GM21619 (cell line): ENCODE results near the gene MYH13.
"Not testable (repeated sequence)": the region's sequence is repeated elsewhere in the genome, so short reads cannot be mapped to it uniquely, and the experiment has no call there.

Experiments
- ATAC-seq: cut with Tn5 transposase; IDR thresholded peaks from one replicate; pipeline ENCODE4 v1.9.1; 2021; ENCODE audit not compliant: unreplicated experiment

The MYH13 gene

DNA sequence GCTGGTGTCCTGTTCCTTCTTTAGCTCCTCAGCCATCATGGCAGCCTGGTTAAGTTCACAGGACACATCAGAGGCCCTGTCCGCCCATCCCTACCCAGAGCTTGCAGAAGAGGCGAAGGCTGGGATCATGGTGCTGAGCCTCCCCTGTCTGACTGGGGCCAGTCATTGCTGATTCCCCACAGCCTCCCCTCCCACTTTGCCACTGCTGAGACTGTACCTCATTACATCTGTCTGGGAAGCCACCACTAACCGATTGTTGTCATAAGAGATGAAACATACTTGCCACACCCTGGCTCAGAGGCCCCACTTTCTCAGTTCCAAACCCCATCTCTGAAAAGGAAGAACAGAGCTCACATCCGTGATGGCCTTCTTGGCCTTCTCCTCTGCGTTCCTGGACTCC is 66.2 kb downstream of the MYH13 start:
- ATAC-seq = no peak

DNA sequence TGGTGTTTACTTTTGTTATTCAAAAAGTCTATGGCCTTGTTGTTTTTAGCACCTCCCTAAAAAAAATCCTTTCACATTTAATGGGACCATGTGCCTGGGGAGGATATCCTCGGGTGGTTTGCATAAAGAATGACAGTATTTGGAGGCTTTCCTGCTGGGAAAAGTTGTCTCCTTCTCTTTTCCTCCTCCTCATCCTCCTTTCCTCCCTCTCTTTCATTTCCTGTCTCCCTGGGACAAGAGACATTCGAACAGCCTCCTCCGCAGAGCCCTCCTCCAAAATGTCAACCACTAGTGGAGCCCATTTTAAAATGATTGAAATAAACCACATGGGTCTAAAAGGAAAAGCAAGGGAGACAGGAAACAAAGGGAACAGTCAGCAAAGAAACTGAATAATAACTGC is 67.4 kb downstream of the MYH13 start:
- no peak for ATAC-seq

- no peak for ATAC-seq
Measured at GRCh38 chr17:10304758-10305300, 68.0 kb downstream of the MYH13 start.

GRCh38 chr17:10297691-10298090 is 75.1 kb downstream of the MYH13 start:
- ATAC-seq = no peak

- no peak for ATAC-seq
Measured at GRCh38 chr17:10295728-10296343, 77.0 kb downstream of the MYH13 start.

DNA sequence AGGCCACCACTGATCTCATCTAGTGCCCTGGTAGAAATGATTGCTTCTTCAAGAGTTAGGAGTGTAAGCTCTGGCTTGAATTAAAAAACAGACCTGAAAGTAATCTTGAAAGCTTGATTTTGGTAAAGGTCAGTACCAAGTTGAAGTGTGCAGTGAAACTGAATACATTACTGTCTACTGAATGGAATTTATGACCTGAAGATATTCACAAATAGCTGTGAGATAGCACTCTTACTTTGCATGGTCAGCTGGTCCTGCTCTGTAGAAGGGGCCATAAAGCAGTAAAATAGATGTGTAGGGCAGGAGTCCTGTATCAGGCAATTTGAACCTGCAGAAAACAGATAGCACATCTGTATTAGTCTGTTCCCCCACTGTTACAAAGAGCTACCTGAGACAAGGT is 78.6 kb downstream of the MYH13 start:
- peak; percentile 48 for ATAC-seq

GRCh38 chr17:10292057-10292937 is 80.5 kb downstream of the MYH13 start:
- peak; percentile 60 for ATAC-seq

DNA sequence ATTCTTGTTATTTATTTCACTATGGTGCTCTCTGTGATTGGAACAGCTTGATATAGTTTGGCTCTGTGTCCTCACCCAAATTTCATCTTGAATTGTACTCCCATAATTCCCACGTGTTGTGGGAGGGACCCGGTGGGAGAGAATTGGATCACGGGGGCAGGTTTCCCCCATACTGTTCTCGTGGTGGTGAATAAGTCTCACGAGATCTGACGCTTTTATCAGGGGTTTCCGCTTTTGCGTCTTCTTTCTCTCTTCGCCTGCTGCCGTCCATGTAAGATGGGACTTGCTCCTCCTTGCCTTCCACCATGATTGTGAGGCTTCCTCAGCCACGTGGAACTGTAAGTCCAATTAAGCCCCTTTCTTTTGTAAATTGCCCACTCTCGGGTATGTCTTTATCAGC is 81.2 kb downstream of the MYH13 start:
- not testable (repeated sequence) for ATAC-seq

DNA sequence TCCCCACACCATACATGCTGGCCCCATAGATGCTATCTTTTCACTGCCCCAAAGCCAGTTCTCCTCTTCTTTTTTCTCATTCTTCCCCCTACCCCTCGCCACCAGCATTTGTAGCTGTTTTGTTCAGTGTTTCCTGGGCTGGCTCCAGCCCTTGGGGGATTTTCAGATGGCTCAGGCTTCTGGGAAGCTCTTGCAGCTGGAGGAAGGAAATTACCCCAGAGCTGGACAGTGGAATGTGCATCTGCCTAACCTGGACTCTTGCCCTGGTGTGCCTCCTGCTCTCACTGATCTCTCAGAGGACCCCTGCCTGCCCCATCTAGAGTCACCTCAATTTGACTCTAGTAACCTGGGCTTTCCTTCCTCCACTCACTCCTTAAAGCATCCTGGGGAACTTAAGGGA is 82.8 kb downstream of the MYH13 start:
- no peak for ATAC-seq

GRCh38 chr17:10286324-10286723 is 86.5 kb downstream of the MYH13 start:
- no peak for ATAC-seq

DNA sequence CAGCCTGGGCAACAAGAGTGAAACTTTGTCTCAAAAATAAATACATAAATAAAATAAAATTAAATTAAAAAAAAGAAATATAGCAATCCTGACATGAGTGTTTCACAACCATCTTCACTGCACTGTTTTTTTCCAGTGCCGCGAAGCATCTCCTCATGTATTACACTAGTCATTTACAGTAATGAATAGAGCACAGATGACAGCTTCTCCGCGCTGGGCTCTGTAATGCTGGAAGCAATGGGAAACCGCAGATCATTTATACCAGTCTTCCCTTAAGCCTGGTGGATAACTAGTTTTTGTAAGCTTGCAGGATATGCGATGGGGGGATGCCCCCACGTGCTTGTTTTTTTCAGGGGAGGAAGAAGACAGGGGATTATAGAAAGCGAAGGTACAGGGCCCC is 86.9 kb downstream of the MYH13 start:
- no peak for ATAC-seq

DNA sequence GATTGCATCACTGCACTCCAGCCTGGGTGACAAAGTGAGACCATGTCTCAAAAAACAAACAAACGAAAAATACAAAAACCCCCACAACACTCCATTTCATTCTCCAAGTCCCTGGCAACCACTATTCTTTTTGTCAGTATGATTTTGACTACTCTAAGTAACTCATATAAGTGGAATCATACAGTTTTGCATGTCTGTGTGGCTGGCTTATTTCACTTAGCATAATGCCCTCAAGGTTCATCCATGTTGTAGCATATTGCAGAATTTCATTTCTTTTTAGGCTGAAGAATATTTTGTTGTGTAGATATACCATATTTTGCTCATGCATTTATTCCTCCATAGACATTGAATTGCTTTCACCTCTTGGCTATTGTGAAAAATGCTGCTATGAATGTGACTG is 92.7 kb downstream of the MYH13 start:
- no peak for ATAC-seq

- ATAC-seq = no peak
Measured at GRCh38 chr17:10278218-10278617, 94.6 kb downstream of the MYH13 start.

- ATAC-seq = no peak
Measured at GRCh38 chr17:10276436-10276835, 96.4 kb downstream of the MYH13 start.

DNA sequence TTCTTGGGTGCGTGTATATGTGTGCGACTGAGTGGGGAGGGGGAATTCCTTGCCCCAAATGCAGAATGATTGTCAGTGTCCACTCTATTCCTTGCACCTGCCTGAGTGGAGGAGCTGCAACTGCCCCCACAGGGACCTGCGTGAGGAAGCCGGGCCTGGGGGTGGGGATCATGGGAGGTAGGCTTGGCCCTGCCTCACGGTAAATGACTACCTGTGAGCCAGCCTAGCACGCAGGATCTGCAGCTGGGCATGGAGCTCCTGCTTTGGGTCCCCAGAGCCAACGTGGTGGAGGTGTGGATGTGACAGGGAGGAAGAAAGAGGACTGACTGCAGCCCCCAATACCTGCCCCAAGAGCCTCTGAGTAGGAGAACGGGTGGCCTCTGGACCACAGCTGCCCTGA is 97.4 kb downstream of the MYH13 start:
- no peak for ATAC-seq

DNA sequence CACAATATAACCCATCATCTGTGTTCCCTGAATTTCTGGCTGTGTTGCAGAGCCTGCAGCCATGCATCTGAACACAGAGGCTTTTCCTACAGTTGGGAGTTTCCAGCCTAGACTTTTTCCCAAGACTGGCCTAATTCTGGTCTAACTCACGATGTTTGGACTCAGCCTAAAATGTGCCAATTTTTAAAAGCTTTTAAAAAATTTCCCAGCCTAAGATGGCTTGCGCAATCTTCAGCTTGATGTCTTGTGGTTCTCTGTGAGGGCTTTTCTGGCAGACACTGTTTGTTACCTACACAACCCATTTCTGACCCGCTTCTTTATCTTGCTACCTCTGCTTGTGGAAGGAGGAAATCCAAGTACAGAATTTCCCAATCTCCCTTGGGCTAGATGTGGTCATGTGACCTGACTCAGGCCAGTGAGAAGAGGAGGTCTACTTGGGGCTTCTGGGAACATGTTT is 101.7 kb downstream of the MYH13 start:
- ATAC-seq = no peak

DNA sequence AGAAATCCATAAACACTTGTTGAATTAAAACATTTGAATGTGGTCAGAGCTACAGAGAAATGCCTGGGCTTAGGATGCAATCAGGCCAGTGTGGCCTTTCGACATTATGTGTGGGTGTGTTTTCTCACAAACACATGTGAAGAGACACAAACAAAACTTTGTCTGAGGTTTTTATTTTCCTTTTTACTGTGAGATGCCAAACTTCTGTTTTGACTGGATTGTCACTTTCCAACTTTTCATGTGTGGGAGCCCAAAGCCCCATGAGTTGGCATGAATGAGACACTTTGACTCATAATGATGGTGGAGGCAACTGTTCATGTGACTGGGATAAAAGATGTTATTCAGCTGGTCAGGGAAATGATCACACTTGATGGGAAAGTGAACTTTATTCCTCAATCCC is 102.5 kb downstream of the MYH13 start:
- no peak for ATAC-seq

DNA sequence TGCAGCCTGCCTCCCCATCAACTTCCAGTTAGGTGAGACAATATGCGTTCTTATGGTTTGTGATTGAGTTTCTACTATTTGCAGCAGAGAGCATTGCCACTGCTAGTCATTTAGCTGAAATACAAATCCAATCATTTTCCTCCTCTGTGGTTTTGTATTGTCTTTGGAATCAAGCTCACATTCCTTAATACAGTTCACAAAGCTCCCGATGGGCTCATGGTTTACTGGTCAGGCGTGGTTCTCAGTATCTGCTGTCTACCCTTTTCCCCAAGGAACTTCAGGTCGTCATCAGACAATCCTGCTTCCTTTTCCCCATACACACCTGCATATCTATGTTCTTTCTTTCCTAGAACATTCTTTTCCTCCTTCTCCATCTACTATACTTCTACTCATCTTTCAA is 104.8 kb downstream of the MYH13 start:
- no peak for ATAC-seq

GRCh38 chr17:10266296-10266876 is 106.4 kb downstream of the MYH13 start:
- no peak for ATAC-seq

- no peak for ATAC-seq
Measured at GRCh38 chr17:10265100-10265810, 107.6 kb downstream of the MYH13 start.

DNA sequence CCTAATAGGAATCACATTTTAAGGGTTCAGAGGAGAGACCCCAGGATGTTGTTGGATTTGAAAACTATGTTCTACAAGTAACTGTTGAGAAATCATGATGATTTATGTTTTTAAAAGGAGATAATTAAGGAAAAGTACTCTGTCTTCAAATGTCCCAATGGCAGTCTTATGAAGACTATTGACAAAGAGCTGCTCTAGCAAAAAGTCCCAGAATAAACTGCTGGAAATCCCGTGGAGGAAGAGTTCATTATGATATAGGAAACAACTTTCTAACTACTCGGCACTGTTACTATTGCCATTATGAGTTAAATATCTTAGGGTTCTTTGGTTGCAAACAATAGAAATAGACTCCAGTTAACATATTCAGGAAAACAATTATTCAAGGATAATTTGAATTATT is 108.8 kb downstream of the MYH13 start:
- no peak for ATAC-seq
